Mesothelial cell of epicardium (in vitro differentiated cells): Measurements from ENCODE around the gene OR10Z1. TPM values are rescaled to one million over a fixed set of nuclear protein-coding genes. Genes with fewer than 3 reads are reported as not detected.

Source experiments
- DNase-seq, 2 experiments: peaks; one replicate each; pipeline ENCODE4 v3.0.0; 2021; ENCODE audit warnings: low spot score in 2 of 2; ENCODE audit not compliant: unreplicated experiment in 2 of 2
- H3K27ac Mint-ChIP-seq: 2 replicates; pipeline ENCODE4 v1.8.0; 2021; ENCODE audit warnings: mixed read lengths
- H3K27me3 Mint-ChIP-seq: 2 replicates; pipeline ENCODE4 v1.8.0; 2021; ENCODE audit warnings: low read depth, mixed read lengths
- H3K36me3 Mint-ChIP-seq: 2 replicates; pipeline ENCODE4 v1.8.0; 2021; ENCODE audit warnings: mixed read lengths
- H3K4me1 Mint-ChIP-seq: 2 replicates; pipeline ENCODE4 v1.8.0; 2021; ENCODE audit warnings: mixed read lengths
- H3K4me3 Mint-ChIP-seq: 2 replicates; pipeline ENCODE4 v1.8.0; 2021; ENCODE audit warnings: mild to moderate bottlenecking, moderate library complexity, mixed read lengths
- H3K9me3 Mint-ChIP-seq: 2 replicates; pipeline ENCODE4 v1.8.0; 2021; ENCODE audit warnings: mixed read lengths
- total RNA-seq: library from RNA; stranded (reverse); gene quantifications from 3 replicates; pipeline ENCODE4 v1.2.1, GENCODE V29; 2021
- TF ChIP-seq, protein P1 (sequence below): fragments of 200-600 bp; sonication (generic); IDR thresholded peaks from one replicate; pipeline ENCODE4 v1.5.0; 2021; ENCODE audit warnings: antibody characterized with exemption; ENCODE audit not compliant: unreplicated experiment

OR10Z1 gene
- total RNA-seq, 1 donor from 2014 or later, result not detected

GRCh38 chr1:158611916-158612315 lies 6.8 kb downstream of the OR10Z1 start:
- TF ChIP-seq, protein P1, sequence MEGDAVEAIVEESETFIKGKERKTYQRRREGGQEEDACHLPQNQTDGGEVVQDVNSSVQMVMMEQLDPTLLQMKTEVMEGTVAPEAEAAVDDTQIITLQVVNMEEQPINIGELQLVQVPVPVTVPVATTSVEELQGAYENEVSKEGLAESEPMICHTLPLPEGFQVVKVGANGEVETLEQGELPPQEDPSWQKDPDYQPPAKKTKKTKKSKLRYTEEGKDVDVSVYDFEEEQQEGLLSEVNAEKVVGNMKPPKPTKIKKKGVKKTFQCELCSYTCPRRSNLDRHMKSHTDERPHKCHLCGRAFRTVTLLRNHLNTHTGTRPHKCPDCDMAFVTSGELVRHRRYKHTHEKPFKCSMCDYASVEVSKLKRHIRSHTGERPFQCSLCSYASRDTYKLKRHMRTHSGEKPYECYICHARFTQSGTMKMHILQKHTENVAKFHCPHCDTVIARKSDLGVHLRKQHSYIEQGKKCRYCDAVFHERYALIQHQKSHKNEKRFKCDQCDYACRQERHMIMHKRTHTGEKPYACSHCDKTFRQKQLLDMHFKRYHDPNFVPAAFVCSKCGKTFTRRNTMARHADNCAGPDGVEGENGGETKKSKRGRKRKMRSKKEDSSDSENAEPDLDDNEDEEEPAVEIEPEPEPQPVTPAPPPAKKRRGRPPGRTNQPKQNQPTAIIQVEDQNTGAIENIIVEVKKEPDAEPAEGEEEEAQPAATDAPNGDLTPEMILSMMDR, result no peak
- Mint-ChIP-seq H3K9me3 (no peaks in the 10 kb centered on the region), H3K27ac (no peak overlapping the region), H3K4me3 (no peak overlapping the region), H3K27me3 (peaks cover 6% of the 10 kb centered on the region), H3K4me1 (peaks cover 2% of the 10 kb centered on the region), H3K36me3 (no peaks in the 10 kb centered on the region)
- no peak for DNase-seq

- Mint-ChIP-seq H3K4me3 (no peak overlapping the region), H3K36me3 (no peaks in the 10 kb centered on the region), H3K4me1 (peaks cover 2% of the 10 kb centered on the region), H3K27ac (no peak overlapping the region), H3K9me3 (no peaks in the 10 kb centered on the region), H3K27me3 (peaks cover 6% of the 10 kb centered on the region)
- TF ChIP-seq, protein P1, result no peak
- no peak for DNase-seq
These were observed 8.7 kb downstream of the OR10Z1 start for GRCh38 chr1:158613764-158614163.

- Mint-ChIP-seq H3K27ac (no peak overlapping the region), H3K27me3 (no peaks in the 10 kb centered on the region), H3K4me3 (no peak overlapping the region), H3K9me3 (peaks cover 19% of the 10 kb centered on the region), H3K4me1 (no peaks in the 10 kb centered on the region), H3K36me3 (no peaks in the 10 kb centered on the region)
- DNase-seq, result no peak
- TF ChIP-seq, protein P1, result no peak
These were observed 33.1 kb downstream of the OR10Z1 start for GRCh38 chr1:158638146-158638545.

DNA sequence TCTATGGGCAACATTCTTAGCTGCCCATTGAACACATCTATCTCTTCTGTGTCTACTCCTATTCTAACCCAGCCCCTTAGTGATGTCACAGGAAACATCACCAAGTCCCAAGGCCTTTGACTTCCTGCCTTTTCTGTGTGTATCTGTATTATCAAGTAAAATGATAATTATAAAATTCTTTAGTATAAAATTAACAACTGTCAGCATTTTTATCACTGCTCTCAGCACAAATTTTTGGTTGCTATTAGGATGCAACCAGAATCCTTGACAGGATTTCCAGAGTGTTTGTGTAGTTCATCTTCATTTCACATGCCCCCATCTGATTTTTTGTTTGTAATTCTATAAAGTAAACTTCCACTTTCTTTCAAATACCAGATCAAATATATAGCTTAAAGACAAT lies 33.8 kb downstream of the OR10Z1 start:
- DNase-seq, result no peak
- Mint-ChIP-seq H3K4me3 (no peak overlapping the region), H3K27ac (no peak overlapping the region), H3K27me3 (no peaks in the 10 kb centered on the region), H3K9me3 (peaks cover 18% of the 10 kb centered on the region), H3K36me3 (no peaks in the 10 kb centered on the region), H3K4me1 (no peaks in the 10 kb centered on the region)
- TF ChIP-seq, protein P1, result no peak

DNA sequence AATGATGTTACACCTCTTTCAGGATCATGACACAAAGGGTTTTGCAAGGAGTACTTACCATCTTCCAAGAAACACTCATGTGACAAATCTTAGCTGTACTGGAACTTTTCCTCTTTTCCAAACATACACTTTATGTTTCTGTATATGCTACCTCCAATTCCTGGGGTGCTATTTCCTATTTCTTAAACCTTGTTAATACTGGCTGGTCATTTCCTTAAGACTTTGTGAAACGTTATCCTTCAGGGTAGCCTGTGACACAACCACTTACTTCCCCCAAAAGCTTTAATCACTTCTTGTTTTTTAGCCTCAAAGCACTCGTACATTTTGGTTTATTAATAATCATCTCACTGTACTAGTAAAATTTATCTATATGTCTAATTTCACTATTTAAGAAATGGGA lies 39.4 kb downstream of the OR10Z1 start:
- no peaks in the 10 kb centered on the region for H3K4me1 Mint-ChIP-seq
- TF ChIP-seq, protein P1, result no peak
- DNase-seq, result no peak
- H3K36me3 Mint-ChIP-seq, result no peaks in the 10 kb centered on the region
- H3K27ac Mint-ChIP-seq, result no peak overlapping the region
- no peaks in the 10 kb centered on the region for H3K27me3 Mint-ChIP-seq
- H3K9me3 Mint-ChIP-seq, result peaks cover 6% of the 10 kb centered on the region
- H3K4me3 Mint-ChIP-seq, result no peak overlapping the region

DNA sequence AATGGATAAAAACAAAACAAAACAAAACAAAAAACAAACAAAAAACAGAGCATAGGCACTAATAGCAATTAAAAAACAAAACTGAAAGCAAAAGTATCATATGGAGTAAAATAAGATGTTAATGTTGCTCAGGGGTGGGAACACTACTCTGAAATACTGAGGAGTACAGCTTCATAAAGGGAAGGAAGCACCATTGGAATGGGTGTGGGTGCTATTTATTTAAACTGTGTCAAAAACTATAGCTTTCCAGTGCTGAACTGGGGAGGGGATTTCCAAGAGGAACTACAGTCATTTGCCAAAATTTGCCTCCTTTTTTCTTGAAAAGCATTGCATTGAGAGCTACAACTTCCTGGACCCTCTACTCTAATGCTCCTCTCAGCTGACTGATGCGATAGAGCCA lies 41.4 kb downstream of the OR10Z1 start:
- Mint-ChIP-seq H3K36me3 (no peaks in the 10 kb centered on the region), H3K27me3 (no peaks in the 10 kb centered on the region), H3K9me3 (no peaks in the 10 kb centered on the region), H3K4me3 (no peak overlapping the region), H3K4me1 (no peaks in the 10 kb centered on the region), H3K27ac (no peak overlapping the region)
- DNase-seq, result no peak
- TF ChIP-seq, protein P1, result no peak
